IMR-90 (cell line): ENCODE data around the gene ADARB2.

ENCODE experiments used
- CEBPB ChIP-seq: IDR thresholded peaks from 2 replicates; pipeline ENCODE4 v1.6.1; 2012; ENCODE audit warnings: low read depth, low read length, improper control_type of control experiment
- FOS ChIP-seq: fragments of 150-350 bp; IDR thresholded peaks from 2 replicates; pipeline ENCODE4 v1.6.1; 2016; ENCODE audit warnings: low read depth, low read length
- MAZ ChIP-seq: IDR thresholded peaks from 2 replicates; pipeline ENCODE4 v1.6.1; 2012; ENCODE audit warnings: low read depth, mild to moderate bottlenecking, low read length, improper control_type of control experiment, moderate library complexity, borderline replicate concordance
- POLR2A ChIP-seq: IDR thresholded peaks from 2 replicates; pipeline ENCODE4 v1.6.1; 2012; ENCODE audit warnings: mild to moderate bottlenecking, low read depth, low read length
- RAD21 ChIP-seq: IDR thresholded peaks from 2 replicates; pipeline ENCODE4 v1.6.1; 2012; ENCODE audit warnings: low read length, improper control_type of control experiment
- RCOR1 ChIP-seq: IDR thresholded peaks from 2 replicates; pipeline ENCODE4 v1.6.1; 2012; ENCODE audit warnings: mild to moderate bottlenecking, low read length, improper control_type of control experiment; ENCODE audit not compliant: insufficient replicate concordance
- RFX5 ChIP-seq: IDR thresholded peaks from 2 replicates; pipeline ENCODE4 v1.8.0; 2012; ENCODE audit warnings: low read depth, mild to moderate bottlenecking, low read length, moderate library complexity
- TF ChIP-seq, protein P1 (sequence below): conservative IDR thresholded peaks from 2 replicates; pipeline ENCODE4 v1.5.1; 2012; ENCODE audit warnings: mild to moderate bottlenecking, low read depth, low read length, improper control_type of control experiment

DNA sequence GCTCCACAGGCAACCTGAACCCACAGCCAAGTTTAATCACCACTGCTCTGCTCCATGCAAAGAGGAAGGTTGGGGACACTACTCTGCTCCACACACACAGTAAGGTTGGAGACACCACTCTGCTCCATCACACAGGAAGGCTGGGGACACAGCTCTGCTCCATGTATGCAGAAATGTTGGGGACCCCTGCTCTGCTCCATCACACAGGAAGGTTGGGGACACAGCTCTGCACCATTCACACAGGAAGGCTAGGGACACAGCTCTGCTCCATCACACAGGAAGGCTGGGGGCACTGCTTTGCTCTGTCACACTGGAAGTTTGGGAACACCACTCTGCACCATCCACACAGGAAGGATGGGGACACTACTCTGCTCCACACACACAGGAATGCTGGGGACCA lies 14.8 kb upstream of the ADARB2 start:
- TF ChIP-seq, protein P1, sequence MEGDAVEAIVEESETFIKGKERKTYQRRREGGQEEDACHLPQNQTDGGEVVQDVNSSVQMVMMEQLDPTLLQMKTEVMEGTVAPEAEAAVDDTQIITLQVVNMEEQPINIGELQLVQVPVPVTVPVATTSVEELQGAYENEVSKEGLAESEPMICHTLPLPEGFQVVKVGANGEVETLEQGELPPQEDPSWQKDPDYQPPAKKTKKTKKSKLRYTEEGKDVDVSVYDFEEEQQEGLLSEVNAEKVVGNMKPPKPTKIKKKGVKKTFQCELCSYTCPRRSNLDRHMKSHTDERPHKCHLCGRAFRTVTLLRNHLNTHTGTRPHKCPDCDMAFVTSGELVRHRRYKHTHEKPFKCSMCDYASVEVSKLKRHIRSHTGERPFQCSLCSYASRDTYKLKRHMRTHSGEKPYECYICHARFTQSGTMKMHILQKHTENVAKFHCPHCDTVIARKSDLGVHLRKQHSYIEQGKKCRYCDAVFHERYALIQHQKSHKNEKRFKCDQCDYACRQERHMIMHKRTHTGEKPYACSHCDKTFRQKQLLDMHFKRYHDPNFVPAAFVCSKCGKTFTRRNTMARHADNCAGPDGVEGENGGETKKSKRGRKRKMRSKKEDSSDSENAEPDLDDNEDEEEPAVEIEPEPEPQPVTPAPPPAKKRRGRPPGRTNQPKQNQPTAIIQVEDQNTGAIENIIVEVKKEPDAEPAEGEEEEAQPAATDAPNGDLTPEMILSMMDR: no peak
- TF ChIP-seq RFX5 (no peak), RCOR1 (no peak), POLR2A (no peak), RAD21 (no peak), FOS (no peak), MAZ (no peak), CEBPB (no peak)
